AG09309 (cell line): ENCODE data around the gene ZNF608.

ENCODE experiments used
- DNase-seq: peaks from one replicate; pipeline ENCODE4 v3.0.0-alpha.2; 2010; ENCODE audit warnings: low read depth
- H3K4me3 ChIP-seq: 2 replicates; pipeline ENCODE4 v1.5.1; 2011; ENCODE audit warnings: mild to moderate bottlenecking, low read depth, low read length, moderate library complexity; ENCODE audit not compliant: control insufficient read depth
- TF ChIP-seq, protein P1 (sequence below): IDR thresholded peaks from 2 replicates; pipeline ENCODE4 v1.5.1; 2011; ENCODE audit warnings: mild to moderate bottlenecking, low read depth, low read length, inconsistent platforms; ENCODE audit not compliant: insufficient read depth, control insufficient read depth; ENCODE audit errors: missing control alignments

The ZNF608 gene

DNA sequence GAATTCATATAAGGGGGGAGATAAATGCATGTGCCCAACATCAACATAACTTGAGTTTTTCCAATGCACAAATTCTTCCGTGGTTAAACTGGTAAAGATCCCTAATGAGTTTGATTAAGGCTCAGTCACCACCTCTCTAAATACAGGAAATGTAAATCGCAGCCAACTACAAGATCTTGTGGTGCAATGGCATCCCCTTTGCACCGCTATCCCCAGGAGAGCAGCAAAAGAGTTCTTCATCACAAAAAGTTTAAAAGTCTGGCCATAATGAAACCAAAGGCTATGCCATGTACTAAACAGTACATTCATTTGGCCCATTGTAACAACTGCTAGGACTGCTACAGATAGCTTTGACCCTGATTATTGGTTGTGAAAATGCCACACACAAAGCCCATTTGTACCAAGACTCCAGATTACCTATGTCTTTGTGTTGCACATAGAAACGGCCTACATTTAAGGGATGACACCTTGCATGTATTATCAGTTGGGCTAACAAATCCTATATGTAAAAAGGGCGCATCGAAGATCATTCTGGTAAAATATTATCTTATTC lies 44.5 kb downstream of the ZNF608 start:
- TF ChIP-seq, protein P1, sequence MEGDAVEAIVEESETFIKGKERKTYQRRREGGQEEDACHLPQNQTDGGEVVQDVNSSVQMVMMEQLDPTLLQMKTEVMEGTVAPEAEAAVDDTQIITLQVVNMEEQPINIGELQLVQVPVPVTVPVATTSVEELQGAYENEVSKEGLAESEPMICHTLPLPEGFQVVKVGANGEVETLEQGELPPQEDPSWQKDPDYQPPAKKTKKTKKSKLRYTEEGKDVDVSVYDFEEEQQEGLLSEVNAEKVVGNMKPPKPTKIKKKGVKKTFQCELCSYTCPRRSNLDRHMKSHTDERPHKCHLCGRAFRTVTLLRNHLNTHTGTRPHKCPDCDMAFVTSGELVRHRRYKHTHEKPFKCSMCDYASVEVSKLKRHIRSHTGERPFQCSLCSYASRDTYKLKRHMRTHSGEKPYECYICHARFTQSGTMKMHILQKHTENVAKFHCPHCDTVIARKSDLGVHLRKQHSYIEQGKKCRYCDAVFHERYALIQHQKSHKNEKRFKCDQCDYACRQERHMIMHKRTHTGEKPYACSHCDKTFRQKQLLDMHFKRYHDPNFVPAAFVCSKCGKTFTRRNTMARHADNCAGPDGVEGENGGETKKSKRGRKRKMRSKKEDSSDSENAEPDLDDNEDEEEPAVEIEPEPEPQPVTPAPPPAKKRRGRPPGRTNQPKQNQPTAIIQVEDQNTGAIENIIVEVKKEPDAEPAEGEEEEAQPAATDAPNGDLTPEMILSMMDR: no peak
- H3K4me3 ChIP-seq: no peak overlapping the region
- DNase-seq: no peak

DNA sequence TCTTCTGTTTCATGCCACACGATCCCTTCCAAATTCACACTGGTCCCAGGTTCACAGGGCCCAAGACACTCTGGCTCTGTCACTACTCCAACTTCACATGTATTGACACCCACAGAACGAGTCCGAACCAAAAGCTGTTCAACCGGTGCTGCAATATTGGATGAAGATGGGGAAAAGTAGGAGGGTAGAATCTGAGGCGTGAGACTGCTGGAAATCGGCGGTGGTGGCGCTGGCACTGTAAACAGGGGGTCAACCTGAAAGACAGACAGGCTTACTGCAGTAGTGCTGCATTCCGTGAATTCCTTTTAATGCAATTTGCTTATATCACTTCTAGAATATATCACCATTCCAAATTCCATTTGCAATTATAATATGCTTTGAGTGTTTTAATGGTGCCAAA lies 45.4 kb downstream of the ZNF608 start:
- DNase-seq: no peak
- TF ChIP-seq, protein P1: no peak
- H3K4me3 ChIP-seq: no peak overlapping the region

DNA sequence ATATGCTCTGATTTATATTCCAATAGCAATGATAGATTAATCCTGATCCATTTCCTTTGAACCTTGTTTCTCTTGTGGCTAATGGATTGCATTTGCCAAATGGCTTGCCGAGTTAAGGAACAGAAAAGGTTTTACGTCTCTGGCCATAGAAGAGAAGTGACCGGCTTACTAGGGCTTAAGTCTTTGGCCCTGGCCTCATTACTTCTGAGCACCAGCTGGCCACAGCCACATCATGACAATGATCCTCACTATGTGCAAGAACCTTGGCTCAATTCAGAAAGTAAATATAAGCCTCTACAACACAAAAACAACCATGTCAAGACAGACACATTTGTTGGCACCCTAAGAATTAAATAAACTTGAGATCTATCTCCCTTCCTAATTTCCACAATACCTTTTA lies 46.1 kb downstream of the ZNF608 start:
- DNase-seq: no peak
- no peak overlapping the region for H3K4me3 ChIP-seq
- TF ChIP-seq, protein P1: no peak

DNA sequence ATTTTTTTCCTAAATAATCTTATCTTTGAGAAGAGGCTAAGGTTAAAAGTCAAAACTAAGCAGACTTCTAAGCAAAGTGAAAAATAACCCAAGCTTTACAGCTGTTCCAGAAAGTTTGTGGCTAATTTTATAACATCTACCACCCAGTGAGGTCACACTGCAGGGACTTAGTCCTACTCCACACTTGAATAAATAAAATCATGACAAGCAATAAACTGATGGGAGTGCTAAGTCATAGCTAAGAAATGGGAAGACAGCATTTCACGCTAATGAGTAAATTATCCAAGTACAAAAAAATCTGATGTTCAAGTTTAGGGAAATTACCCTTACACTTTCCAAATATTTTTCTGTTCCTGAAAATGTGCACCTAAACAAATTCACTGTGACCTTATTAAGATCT lies 47.7 kb downstream of the ZNF608 start:
- peak; percentile 3 for DNase-seq
- no peak overlapping the region for H3K4me3 ChIP-seq
- TF ChIP-seq, protein P1: no peak

DNA sequence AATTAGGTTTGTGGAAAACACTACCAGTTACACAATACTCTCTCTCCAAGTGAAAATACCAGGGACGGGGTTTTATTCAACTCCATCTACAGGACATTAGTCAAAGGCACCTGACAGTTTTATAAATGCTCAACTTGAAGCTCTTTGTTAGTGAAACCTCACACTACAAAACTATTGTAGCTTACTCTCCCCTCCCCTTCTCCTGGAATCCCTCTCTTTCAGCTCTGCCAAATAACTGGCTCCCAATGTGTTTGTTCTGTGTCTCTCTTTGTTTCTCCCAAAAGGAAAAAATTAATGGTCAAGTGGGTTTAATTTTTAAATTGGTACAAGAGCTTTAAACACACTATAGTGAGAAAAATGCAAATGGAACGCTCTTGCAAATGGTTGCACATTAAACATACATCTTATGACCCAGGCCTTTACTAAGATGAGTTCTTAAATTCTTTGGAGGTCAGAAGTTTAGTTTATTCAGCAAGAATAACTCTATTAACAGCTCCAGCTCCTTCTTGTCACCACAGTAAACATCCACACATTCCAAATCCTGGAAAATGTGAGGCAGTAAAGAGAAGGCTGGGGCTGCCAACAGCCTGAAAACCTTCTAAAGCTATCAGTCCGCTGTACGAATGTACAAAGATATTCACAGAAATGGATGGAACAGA lies 48.4 kb downstream of the ZNF608 start:
- TF ChIP-seq, protein P1: no peak
- no peak overlapping the region for H3K4me3 ChIP-seq
- no peak for DNase-seq

DNA sequence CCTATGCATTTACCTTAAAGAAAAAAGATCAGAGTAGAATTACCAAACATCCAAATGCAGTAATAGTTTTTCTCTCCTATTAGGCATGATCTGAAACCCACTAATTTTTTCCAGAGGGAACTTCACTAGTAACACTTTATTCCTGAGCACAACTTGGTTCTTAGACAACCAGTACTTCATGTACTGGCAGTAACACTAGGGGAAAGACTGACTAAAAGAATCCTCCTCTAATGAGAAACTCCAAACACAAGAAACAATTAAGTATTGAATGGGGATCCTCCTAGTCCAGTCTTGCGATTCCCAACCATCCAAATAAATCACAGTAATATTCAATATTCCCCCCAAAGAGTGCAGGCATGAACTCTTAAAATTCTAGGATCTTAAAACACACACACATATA lies 48.9 kb downstream of the ZNF608 start:
- H3K4me3 ChIP-seq: no peak overlapping the region
- DNase-seq: no peak
- TF ChIP-seq, protein P1: no peak
